ENCODE data around the gene IGFBPL1. TPM values are rescaled to one million over a fixed set of nuclear protein-coding genes. Genes with fewer than 3 reads are reported as not detected.

The IGFBPL1 gene
- total RNA-seq = not detected

GRCh38 chr9:38423973-38424843 is at the start of gene IGFBPL1:
TSS of gene IGFBPL1 (minus strand) at chr9:38424454. CDS start at chr9:38424424, 30 bp downstream.

GRCh38 chr9:38392235-38393127 is 31.8 kb downstream of the IGFBPL1 start, which contains the start of gene ALDH1B1:
TSS of gene ALDH1B1 (plus strand) at chr9:38392702. CDS start at chr9:38395749, 3,047 bp downstream.

Other genes with a start within 250 kb of the IGFBPL1 start
- gene ALDH1B1, start 31.8 kb downstream of the IGFBPL1 start, total RNA-seq = 10 to 100 TPM in 1 of 2 experiments, 1 to 10 TPM in 1; 9.4 to 10.3 TPM
- 1 to 10 TPM; 1.0 to 3.3 TPM for gene ANKRD18A, start 196.1 kb upstream of the IGFBPL1 start, total RNA-seq